ENCODE measurements around the gene SFXN5.
"Not testable (repeated sequence)": the region's sequence is repeated elsewhere in the genome, so short reads cannot be mapped to it uniquely, and the experiment has no call there.

SFXN5 gene

DNA sequence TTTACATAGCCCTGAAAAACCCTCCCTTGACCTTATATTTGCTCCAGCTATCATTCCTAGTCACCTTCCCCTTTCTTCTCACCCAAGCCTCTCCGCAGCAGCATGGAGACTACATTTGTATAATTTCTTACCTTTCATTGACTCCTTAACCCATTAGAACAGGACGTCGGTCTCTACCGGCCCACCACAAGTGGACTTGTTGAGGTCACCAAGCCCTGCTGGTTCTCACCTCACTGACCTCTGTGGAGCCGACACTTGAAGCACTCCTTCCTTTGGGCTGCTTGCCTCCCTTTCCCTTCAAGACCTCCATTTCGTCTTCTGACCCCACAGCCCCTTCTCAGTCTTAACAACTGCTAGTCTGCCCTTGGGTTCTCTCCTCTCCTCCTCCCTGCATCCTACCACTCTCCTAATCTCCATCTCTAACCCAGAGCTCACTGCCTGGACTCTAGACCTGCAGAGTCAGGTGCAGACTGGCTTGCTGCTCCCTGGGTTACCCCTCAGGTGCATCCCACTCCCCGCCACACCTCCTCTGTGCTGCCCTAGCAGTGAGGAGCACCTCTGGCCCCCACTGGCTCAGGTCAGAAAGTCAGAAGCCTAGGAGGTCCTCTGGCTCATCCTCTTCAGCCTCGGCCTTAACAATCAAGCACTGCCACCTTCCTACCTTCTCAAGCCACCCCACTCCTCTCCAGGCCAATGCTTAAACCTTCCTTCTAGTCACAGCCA lies 5.3 kb upstream of the SFXN5 start:
- DNase-seq, result no peak

DNA sequence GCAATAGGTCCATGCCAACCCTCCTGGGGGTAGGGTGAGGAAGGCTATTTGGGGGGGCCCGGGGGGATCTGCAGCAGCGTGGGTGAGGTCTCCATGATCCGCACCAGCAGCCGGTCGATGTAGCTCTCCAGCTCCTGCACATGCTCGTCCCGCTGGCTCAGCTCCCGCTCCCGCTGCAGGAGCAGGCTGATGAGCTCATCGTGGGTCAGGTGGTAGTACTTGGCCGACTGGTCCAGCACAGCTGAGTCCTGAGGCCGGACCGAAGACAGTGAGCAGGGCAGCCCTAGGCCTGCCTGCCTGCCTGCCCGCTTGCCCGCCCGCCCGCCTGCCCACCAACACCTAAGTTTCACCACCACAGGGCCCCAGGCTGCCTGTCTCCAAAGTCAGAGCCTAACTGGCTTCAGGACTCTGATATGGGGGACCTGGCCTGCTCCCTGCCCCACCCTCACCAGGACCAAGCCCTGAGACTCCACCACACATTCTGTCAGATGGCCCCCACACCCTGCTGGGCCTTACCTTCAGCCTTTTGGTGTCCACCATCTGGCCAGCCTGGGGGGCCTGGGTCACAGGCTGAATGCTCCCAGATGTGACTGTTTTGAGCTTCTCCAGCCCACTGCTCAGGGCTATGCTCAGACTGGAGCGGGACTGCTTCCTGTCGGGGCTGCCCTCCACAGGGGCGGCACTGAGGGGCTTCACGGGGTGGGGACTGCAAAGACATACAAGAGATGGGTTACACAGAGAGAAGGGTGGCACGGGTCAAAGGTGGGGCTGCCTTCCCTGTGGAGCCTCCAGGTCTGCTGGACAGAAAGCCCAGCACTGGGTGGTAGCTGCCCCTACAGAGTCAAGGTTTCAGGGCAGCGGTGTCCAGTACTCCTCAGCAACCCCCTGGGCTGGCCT lies 4.2 kb upstream of the SFXN5 start:
- DNase-seq, result no peak

DNA sequence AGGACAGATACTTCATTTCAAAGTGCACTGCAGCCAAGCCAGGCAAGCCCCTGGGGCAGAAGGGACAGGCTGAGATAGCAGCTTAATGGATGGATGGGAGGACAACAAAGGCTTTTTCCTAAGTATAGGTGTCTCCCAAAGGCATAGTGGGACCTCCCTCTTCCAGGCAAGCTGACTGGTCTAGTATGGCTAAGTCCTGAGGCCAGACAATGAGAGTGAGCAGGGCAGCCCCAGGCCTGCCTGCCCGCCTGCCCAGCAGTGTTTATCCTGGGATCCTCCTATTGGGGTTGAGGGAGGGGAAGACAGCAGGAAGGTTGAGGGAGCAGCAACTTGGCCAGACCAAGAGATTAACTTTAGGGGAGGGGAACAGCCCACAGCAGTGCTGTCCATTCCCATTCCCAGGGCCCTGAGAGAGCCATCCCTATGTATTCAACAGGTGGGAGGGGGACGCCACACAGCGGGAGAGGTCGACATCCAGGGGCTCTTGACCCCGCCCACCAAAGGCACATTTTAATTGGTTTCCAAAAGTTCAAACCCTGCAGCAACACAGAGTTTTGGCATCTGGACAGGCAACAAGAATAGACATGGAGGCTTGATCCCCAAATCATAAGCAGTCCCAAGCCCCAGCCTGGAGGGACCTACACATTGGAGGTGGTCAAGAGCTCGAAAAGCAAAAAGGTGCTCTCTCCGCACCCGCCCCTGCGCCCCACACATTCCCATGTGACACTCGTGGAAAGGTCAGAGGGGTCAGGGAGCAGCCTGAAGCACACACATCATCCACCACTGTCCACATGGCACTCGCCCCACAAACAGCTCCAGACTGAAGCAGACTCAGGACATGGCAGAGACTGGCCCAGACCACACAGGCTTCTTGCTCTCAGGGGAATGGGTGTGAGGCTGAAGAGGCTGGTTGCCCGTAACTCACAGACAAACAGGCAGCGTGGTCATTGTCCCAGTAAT lies 2.9 kb upstream of the SFXN5 start:
- no peak for DNase-seq

DNA sequence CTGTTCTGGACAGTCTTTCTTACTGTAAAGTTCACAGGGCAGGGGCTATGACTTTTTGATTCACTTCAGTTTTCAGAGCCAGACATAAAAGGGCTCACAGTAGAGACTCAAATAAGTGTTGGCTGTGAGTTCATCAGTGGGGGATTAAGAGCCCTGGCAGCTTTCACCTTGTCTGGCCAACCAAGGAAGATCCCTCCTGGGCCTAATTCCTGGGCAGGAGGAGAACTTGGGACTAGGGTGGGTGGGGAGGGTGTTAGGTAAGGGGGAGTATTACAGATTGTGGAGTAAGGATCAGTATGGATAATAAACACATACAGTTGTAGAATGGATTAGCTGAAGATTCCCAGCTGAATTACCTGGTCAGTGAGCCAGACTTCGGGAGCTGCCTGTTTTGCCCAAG lies 904 bp upstream of the SFXN5 start:
- no peak for DNase-seq

DNA sequence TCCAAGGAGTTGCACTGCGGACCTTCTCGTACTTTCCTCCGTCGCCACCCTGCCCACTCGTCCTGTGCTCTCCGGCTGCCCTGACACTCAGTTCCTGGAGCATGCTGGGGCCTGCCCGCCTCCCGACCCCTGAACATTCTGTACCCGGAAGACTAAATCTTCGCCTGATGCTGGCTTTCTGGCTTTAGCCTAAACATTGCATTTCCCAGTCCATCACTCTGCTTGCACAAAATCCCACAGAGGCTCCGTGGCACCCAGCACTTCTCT lies 550 bp upstream of the SFXN5 start:
- DNase-seq, result no peak

DNA sequence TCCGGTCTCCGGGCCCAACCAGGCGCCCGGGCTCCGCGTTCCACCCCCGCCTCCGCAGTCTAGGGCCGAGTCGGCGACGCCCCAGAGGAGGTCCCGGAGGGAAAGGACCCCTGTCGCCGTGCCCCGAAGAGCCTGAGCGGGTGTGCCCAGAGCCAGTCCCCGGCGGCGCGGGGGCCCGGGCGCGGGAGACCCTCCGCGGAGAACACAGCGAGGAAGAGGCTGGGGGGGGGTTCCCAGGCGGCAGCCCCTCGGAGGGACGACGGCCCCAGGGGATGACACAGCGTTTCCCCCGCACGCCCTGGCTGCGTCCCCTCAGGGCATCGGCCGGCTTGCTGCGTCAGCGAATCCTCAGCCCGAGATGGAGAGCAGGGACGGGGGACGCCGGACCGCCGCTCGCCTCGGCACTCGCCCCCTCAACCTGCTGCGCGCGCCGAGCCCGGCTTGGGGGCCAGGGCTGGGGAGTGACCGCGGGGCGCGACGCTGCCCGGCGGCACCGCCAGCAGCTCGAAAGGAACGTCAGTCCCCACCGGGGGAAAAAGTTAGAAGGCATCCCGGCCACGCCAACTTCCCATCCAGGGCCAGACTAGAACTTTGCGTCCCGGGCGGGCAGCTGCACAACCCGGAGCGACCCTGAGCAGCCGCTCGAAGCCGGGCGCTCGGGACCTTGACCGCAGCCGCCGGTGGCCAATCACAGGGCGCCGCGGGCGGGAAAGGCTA lies 711 bp downstream of the SFXN5 start:
- no peak for DNase-seq

DNA sequence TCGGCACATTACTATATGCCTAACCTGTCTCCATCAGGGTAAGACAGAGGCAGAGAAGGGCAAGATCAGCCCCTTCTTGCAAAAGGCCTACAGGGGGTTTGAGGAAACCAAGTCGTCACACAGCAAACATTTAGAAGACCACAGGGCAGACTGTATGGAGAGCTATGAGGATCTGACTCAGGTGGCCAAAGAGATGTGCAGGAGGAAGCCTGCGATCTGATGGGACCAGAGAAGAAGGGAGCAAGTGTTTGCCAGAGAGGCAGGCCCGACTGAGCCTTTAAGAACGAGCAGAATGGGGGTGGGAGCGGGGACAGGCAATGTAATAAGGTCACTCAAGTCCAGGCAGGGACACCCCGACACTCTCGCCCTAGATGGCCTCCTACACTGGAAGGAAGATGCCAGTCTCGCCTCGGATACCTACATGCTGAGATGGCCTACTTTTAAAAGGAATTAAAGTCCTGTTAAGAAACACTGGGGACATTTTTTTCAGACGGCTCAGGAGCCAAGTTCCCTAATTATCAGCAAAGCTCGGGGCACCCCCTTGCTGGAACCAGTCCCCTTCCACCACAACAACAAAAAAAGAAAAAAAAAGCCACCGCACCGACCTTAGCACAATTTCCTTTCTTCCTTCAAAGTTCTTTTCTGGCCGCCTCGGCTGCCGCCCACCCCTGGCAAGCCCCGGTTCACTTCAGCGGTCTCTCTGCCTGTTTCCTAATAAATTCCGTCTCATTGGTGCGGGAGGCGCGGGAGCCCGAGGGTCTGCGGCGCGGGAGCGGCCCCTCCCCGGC lies 1.5 kb downstream of the SFXN5 start:
- DNase-seq, result no peak

DNA sequence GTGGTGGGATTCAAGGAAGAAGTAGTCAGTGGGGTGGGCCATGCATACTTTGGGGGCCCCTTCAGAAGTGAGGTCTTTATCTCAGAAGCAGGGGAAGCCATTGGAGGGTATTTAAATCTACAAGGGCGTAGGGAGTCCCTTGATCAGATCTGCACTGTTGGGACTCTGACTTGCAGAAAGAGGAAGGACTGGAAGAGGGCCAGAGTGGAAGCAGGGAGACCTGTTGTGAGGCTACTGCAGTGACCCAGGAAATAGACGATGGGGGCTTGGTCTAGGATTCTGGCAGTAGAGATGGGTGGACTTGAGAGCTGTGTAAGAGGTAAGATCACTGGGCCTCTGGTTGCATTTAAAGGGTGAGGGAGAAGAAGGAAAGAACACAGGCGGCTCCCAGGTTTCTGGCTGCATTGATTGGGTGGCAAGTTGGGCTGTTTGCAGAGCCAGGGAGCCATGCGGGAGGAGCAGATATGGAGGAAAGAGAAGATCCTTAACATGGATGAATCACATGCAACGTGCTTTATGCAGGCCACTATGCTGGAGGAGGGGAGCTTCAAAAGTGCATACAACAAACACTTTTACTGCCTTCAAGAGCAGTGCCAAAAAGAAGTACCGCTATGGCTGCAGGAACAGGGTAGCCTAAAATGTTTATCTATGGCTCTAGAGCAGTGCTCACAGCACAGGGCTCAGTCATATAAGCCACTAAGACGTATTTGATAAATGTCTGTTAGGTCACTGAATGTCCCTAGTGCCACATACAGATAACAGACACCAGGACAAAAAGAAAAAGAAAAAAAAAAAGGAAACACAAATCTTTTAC lies 2.3 kb downstream of the SFXN5 start:
- DNase-seq, result no peak

DNA sequence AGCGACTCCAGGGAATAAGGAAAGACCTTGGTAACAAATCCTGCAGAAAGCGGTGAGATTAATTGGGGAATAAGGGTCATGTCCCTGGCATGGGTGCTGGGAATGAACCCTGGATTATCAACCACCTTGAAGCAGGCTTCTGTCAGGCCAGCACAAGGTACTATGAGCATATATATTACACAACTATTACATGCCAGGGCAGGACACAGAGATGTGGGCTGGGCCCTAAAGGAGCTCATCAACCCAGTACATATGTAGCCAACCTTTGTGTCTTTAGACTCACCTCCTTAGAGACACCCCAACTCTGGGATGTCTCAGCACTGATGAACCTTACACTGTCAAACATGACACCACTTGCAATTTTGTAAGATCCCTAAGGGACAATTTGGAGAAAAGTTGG lies 3.4 kb downstream of the SFXN5 start:
- DNase-seq, result no peak

DNA sequence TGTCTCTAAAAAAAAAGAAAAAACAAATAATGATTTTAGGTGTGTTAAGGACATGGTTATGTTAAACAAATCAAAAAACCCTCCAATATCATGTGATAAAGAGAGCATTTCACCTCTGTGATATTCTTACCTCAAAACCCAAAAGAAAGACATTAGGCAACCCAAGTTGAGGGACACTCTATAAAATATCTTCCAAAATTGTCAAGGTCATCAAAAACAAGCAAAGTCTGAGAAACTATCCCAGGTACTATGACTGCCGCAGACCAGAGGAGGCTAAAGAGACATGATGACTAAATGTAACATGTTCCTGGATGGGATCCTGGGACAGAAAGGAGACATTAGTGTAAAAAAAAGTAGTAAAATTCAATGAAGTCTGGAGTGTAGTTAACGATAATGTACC lies 4.5 kb downstream of the SFXN5 start:
- no peak for DNase-seq

DNA sequence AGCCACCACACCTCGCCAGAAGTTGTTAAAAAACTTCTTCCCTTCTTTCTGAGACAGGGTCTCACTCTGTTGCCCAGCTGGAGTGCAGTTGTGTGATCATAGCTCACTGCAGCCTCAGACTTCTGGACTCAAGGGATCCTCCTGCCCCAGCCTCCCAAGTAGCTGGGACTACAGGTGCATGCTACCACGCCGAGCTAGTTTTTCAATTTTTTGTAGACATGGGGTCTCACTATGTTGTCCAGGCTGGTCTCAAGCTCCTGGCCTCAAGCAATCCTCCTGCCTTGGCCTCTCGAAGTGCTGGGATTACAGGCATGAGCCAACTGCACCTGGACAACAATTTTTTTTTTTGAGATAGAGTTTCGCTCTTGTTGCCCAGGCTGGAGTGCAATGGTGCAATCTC lies 6.4 kb downstream of the SFXN5 start:
- not testable (repeated sequence) for DNase-seq

DNA sequence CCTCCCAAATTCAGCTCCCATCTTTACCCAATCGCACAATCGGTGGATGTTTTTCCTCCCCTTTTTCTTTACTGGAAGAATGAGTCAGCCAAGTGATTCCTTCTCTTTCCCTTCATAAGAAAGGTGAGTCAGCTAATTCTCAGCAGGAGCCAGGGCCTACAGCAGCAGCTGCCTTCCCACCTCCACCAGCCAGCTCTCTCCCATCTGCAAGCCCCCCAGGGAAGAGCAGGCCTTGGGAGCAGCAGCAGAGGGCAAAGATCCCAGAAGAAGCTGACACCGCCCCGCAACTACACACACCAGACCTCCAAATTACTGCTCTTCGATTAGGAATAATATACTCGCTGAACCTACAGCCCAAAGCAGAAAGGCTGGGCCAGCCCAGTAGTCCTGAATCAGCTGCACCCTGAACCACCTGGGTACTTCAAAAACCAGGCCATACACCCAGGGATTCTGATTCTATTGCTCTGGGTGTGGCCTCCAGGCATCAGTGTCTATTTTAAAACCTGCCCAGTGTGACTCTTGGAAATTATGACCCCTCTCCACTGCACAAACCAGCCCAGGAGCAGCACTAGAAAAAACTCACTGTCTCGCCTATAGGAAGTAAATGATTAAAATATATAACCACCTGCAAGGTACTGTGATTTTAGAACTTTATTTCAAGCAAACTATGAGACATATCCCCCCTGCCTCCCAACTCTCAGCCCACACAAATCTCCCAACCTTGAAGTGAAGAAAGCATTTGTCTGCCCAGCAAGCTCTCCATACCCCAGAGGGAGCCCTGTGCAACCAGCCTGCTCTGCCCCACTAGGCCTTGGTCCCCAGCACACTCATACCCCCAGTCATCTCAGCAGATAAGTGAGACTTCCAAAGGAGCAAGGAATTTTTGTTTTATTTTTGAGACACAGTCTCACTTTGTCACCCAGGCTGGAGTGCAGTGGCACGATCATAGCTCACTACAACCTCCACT lies 7.3 kb downstream of the SFXN5 start:
- no peak for DNase-seq

DNA sequence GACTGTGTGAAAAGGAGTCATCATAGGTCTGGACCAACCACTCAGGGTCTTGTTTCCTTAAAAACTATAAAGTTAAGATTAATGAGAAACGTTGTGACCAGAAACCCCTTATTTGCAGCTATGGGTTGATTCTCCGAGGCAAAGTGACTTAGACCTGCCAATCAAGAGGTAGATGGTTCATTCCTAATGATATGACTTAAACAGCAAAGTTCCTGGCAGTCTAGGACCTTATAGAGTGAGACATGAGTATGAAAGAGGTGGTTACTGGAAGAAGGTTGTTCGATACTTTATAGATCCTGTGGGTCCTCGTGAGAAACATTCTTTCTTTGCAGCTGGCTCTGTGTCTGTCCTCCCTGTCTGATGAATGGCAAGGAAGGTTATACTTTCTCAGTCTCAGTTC lies 8.0 kb downstream of the SFXN5 start:
- no peak for DNase-seq

DNA sequence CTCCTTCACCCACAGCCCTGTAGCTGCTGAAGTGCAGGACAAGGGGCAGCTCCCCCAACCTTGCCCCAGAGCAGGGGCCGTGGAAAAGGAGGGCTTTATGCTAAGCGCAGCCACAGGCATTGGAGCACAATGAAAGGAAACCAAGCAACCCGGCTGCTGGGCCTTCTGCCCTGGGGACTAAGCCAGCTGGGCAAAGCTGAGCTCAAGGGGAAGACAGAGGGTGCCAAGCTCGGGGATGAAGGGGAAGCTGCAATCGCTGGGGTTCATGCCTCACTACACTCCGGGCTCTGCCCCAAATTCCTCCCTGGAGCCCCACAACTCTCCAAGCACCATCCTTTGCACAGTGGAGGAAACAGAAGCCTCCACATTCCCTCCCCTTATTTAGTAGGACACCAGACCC lies 12.4 kb downstream of the SFXN5 start:
- DNase-seq, result no peak

DNA sequence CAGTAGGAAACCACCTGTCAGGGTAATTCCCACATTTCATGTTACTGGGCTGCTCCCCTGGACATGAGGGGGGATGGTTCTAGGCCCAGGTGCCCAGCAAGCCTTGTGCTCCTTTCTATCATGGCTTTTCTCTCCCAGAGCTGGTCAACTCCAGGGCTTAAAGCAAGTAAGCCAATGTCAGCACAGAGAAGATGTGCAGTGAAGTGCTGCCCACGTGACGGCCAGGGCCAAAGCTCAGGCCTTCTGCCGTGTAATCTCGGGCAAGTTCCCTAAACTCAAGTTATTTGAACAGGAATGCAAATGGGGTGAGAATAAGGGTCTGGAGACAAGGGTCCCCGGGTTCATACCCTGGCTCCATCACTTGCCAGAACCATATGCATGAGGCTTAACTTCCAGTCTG lies 16.5 kb downstream of the SFXN5 start:
- DNase-seq, result no peak

DNA sequence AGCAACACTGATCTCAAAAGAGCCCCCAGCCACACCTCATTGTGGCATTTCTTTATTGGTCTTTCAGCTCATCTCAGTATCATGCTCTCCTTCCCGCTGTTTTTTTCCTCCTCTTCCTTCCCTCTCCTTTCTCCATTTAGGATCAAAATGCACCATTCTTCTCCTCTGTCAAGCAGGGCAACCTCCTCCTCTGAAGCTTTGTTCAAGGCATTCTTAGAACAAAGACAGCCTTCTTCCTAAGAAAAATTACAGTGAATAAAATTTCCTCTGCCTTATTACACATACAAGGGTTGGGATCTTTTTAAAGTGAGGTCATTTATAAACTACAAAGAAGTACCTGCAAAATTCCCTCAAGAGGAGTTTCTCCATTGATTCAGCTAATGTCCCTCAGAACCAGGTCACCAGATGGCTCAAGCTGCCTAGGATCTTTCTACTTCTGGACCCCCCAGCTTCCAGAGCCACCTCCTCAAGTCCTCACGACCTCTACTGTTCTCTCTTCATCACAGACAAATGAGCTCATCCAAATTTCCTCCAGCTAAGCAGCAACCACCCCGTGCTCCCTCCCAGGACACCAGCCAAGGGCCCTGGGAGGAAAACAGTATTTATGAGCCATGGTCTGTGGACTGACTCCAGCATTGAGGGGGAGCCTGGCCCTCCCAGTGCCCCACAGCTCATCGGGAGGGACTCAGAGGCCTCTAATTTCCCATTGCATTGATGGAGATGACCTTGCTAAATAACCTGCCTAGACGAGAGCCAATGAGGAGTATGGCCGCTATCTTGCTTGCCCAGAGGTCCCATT lies 18.0 kb downstream of the SFXN5 start:
- DNase-seq, result no peak

DNA sequence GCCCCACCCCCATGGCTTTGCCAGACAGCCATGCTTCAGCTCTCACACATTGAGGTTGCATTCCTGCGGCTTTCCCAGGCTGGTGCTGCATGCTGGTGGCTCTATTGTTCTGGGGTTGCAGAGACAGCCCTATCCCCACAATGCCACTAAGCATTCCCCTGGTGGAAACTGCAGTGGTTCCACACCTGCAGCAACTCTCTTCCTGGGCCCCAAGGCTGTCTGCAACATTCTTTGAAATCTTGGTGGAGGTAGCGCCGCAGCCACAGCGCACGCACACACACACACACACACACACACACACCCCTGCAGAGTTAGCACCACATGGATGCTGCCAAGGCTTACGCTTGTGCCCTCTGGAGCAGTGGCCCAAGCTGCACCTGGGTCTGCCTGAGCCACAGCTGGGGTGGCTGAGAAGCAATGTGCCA lies 21.4 kb downstream of the SFXN5 start:
- no peak for DNase-seq

DNA sequence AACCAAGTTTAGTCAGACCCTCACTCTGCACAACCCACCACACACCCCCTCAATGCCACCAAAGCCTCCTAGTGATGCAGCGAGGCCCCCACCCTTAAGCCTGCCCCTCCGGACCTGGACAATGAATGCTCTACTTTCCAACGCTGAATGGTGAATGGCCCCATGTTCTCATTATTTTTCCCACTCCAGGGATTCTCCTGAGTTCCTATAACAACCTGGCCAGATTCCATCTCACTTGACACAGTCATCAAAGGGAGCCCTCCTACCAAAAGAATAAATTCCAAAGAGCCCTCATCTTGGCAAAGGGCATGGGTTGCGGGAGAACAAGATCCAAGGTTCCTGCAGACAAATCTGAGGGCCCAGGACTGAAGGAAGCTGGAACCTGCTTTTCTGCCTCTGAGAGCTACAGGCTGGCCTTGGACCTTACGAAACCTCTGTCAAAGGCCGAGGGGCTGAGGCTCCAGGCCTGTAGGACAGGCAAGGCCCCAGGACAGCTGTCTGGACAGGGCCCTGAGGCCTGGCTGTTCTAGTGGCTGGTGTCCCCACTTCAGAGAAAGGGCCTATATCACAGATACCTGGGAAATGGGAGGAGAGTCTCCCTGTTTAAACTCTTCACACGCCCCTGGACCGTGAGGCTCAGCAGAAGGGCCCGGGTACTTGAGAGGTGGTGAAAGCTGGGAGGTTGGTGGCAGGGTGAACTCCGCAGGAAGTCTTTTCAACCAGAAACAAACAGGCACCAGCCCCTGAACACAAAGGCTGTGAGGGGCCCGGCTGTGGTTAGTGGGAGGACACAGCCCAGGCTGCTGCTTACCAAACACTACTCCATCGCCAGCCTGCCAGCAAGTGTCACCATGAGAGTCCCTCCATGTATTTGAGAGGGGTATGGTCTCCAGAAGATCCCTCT lies 27.3 kb downstream of the SFXN5 start:
- DNase-seq, result no peak
